ENCODE results near the gene INSL4. TPM values are rescaled to one million over a fixed set of nuclear protein-coding genes. Genes with fewer than 3 reads are reported as not detected.

Gene INSL4
- total and polyA plus RNA-seq, 2 of the 8 experiments (the other 6 are each of a cell fraction or from before 2014, with no cell fraction given), result not detected

- FAIRE-seq, result no peak
- CTCF ChIA-PET (ENCODE audit: partially characterized antibody), result interaction anchor here (0.9 to 1.4 kb wide), 4 partner anchors 135 to 409 kb away, joined by 3 to 4 read pairs (median 4); no protein-coding TSS in a partner anchor
- TF ChIP-seq ASH2L (IDR thresholded peaks at IDR 0.05; ENCODE audit: low read length) (no peak), RBBP5 (IDR thresholded peaks at IDR 0.05; ENCODE audit: borderline replicate concordance, low read depth, low read length) (no peak), NRF1 (IDR thresholded peaks at IDR 0.05; ENCODE audit: low read depth, low read length) (no peak), JUND (IDR thresholded peaks at IDR 0.05; ENCODE audit: low read length) (no peak)
These were observed 39.2 kb upstream of the INSL4 start for GRCh38 chr9:5191985-5192384.

More at GRCh38 chr9:5191985-5192384, 39.2 kb upstream of the INSL4 start:
- H3K9ac ChIP-seq (replicated peaks in 1 of 4; ENCODE audit: extremely low read depth in 1 of 4, low read depth in 3 of 4, low read length in 3 of 4), result no peak overlapping the region
- no peaks in the 10 kb centered on the region for H3K27me3 ChIP-seq (replicated peaks in 1 of 4; ENCODE audit: control insufficient read depth in 3 of 4, extremely low read depth in 1 of 4, insufficient read depth in 3 of 4, low read length in 3 of 4)
- H3K56ac ChIP-seq (replicated peaks; ENCODE audit: insufficient read length, low read depth, low read length), result no peak overlapping the region
- no peaks in the 10 kb centered on the region for H3K79me2 ChIP-seq (ENCODE audit: control insufficient read depth in 1 of 2, insufficient read depth in 2 of 2, low read length in 2 of 2)
- no peak overlapping the region for H3K14ac ChIP-seq (ENCODE audit: insufficient read length)
- no peaks in the 10 kb centered on the region for H3K4me1 ChIP-seq (replicated peaks in 1 of 4; ENCODE audit: control insufficient read depth in 3 of 4, insufficient read depth in 4 of 4, low read length in 3 of 4)
- no peaks in the 10 kb centered on the region for H4K20me1 ChIP-seq (replicated peaks in 1 of 2; ENCODE audit: control insufficient read depth in 1 of 2, insufficient read depth in 2 of 2, low read length in 2 of 2)
- H2BK15ac ChIP-seq (ENCODE audit: low read length), result no peak overlapping the region
- no peaks in the 10 kb centered on the region for H3K36me3 ChIP-seq (ENCODE audit: control insufficient read depth in 2 of 4, insufficient read depth in 4 of 4, low read length in 3 of 4)
- H3K4me3 ChIP-seq (ENCODE audit: extremely low read depth in 1 of 4, insufficient read depth in 2 of 4, low read depth in 3 of 4, low read length in 4 of 4), result no peak overlapping the region
- H2BK120ac ChIP-seq (replicated peaks; ENCODE audit: low read depth, low read length), result no peak overlapping the region
- no peak overlapping the region for H2BK5ac ChIP-seq (ENCODE audit: low read depth, low read length)
- no peak overlapping the region for H2AK5ac ChIP-seq (ENCODE audit: low read depth, low read length)
- no peak overlapping the region for H4K5ac ChIP-seq (ENCODE audit: insufficient read length, low read depth, low read length)
- no peak overlapping the region for H3K4ac ChIP-seq (replicated peaks; ENCODE audit: insufficient read length, low read depth, low read length)
- DNase-seq (ENCODE audit: low read depth in 1 of 2, low spot score in 2 of 2), result no peak
- H3K23me2 ChIP-seq (ENCODE audit: low read depth, low read length), result no peaks in the 10 kb centered on the region
- POLR2A ChIA-PET (ENCODE audit: partially characterized antibody), result no interaction called here
- H4K91ac ChIP-seq (replicated peaks; ENCODE audit: insufficient read length, low read length), result no peak overlapping the region
- H2BK12ac ChIP-seq (ENCODE audit: low read depth, low read length), result no peak overlapping the region
- H4K8ac ChIP-seq (ENCODE audit: extremely low read depth, insufficient read depth, low read length), result no peak overlapping the region
- no peak overlapping the region for H3K27ac ChIP-seq (ENCODE audit: low read depth, low read length)
- no peaks in the 10 kb centered on the region for H3K9me3 ChIP-seq (ENCODE audit: insufficient read depth in 2 of 2, low read depth in 1 of 2, low read length in 1 of 2)
- H2BK20ac ChIP-seq (ENCODE audit: low read length), result 0 out of 2 replicates have a peak overlapping the region, but pooled peaks have one; percentile 3
- H3K18ac ChIP-seq (ENCODE audit: extremely low read depth, low read length), result no peak overlapping the region
- no peak overlapping the region for H3K23ac ChIP-seq (ENCODE audit: insufficient read length)
- H3K79me1 ChIP-seq (ENCODE audit: low read depth, low read length), result no peaks in the 10 kb centered on the region
- no peak overlapping the region for H2AFZ ChIP-seq (ENCODE audit: low read length)
- no peak overlapping the region for H3K4me2 ChIP-seq (ENCODE audit: insufficient read depth in 1 of 2, low read depth in 2 of 2, low read length in 2 of 2)
- WGBS, 2 experiments (ENCODE audit: extremely low coverage in 1 of 2, insufficient coverage in 1 of 2, insufficient read length in 1 of 2, insufficient replicate concordance in 2 of 2, low coverage in 1 of 2, low lambda C conversion rate in 2 of 2, missing lambda C conversion rate in 1 of 2), result 91% methylated on average over 3 of the region's 3 CpGs; no CpG with 5 or more reads in 1 of the 2 experiments
